Upper lobe of left lung (tissue), 4 donors: ENCODE measurements around the gene PHACTR1.

Experiments used
- CTCF ChIP-seq, 6 experiments: fragments of 450-650 bp in 4 of 6; fragments of 200-600 bp in 2 of 6; sonication (generic) in 2 of 6; IDR thresholded peaks; one replicate each; pipeline ENCODE4 v1.5.1; 2016 to 2019; ENCODE audit warnings: antibody characterized with exemption in 6 of 6
- EP300 ChIP-seq, 4 donors: sonication (generic); formaldehyde crosslinking; IDR thresholded peaks; one replicate each; pipeline ENCODE4 v1.5.1; 2017; ENCODE audit warnings: antibody characterized with exemption in 4 of 4, control low read depth in 2 of 4

DNA sequence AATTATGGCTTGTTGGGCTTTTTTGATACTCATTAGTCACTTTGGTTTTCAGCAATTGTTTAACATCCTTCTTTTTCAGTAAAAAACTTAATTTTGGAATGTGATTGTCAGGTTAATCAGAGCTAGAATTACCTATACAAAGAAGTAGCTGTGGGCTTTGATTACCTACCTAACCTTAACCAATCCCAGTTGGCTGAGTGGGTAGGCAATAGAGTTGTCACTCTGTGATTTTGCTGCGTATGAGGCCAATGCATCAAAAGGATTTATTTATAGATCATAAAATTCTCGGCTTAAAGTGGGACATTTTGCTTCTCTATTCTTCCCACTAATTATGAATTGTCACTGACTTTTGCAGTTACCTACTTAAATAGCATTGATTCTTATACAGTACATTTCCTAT, 111.4 kb downstream of the PHACTR1 start:
- TF ChIP-seq EP300 (IDR thresholded peaks at IDR 0.05), result no peak
- no peak for TF ChIP-seq CTCF (IDR thresholded peaks at IDR 0.05)
